HG02973 (cell line): ENCODE data around the gene GUCD1.
A peak's percentile ranks its signal among the peaks of the same experiment; 100 is the strongest.

Source experiments
- ATAC-seq: cut with Tn5 transposase; IDR thresholded peaks from one replicate; pipeline ENCODE4 v1.9.1; 2021; ENCODE audit warnings: moderate library complexity; ENCODE audit not compliant: unreplicated experiment

GUCD1 gene

DNA sequence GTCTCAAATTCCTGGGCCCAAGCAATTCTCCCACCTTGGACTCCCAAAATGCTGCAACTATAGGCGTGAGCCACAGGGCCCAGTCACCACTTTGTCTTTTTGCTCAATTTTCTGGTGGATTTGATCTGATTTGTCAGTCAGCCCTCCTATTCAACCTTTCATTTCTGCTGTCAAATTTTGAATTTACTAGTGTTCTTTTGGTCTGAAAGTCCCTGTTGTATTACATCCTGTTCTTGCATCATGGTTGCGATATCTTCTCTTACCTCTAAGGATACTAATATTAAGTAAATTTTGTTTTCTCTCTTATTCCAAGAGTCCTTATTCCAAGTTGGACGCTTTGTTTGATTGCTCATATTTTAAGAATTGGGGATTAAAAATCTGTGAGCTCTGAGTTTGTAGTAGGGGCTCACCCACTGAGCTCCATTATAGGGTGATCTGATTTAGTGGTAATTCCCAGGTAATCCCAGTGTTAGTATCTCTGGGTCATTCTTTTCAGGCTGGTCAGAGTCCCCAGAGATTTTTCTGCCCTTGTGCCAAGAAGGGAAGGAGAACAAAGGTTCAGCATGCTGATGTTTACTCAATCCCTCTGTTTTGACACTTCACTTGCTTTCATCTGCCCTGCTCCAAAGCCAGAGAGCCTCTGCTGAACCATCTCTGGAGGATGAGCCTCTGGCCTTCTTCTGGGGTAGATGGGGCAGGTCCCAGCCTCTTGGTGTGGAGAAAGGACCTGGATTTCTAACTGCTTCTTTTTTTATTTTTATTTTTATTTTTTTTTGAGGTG, 49.8 kb downstream of the GUCD1 start:
- ATAC-seq = no peak

- no peak for ATAC-seq
Observed at GRCh38 chr22:24504540-24504939, 50.4 kb downstream of the GUCD1 start.

- ATAC-seq = no peak
Observed at GRCh38 chr22:24503843-24504338, 51.0 kb downstream of the GUCD1 start.

DNA sequence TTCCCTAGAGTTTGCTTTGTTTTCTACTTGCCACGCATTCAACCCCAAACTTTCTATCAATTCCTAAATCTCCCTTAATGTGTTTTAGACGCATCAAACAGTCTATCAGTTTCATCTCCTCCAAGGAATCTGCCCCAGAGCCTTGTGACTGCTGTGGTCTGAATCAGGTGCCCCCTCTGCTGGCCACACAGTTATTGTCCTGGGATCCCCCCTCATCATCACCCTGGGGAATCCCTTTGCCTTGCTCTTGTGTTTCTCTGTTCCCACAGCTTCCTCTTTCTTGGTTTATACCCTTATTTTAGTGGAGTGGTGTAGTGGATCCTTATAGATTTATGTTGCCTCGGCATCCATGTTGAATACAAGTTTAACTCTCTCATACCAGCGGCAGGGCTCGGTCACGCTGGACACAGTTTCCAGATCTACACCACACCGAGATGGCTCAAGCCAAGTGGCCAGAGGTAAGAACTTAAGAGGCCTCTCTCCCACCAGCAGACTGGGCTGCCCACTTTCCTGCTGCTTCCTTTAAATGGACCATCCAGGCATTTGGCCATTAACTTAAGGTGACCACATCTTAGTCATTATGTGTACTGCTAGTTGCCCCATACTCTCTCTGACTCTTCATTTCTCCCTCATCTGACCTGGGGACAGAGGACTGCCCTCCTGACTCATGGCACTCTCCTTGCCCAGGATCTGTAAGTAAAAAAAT, 51.6 kb downstream of the GUCD1 start:
- peak; percentile 54 for ATAC-seq

- ATAC-seq = no peak
Observed at GRCh38 chr22:24502541-24502940, 52.4 kb downstream of the GUCD1 start.

DNA sequence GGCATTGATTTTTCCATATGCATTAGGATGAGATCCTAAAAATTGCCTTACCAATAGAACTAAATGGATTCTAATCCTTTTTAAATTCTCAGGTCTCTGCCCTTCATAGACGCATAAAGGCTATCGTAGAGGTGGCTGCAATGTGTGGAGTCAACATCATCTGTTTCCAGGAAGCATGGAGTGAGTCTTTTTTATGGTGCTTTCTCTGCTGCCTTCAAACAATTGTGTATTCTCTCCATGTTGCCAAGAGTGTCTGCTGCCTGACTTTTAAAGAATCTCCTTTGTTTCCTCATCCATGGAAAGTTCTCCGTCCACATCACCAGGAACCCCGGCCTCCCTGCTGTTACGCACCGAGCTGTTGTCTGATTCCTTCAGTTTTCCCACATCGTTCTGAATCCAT, 52.9 kb downstream of the GUCD1 start:
- no peak for ATAC-seq

- no peak for ATAC-seq
Observed at GRCh38 chr22:24501301-24502005, 53.5 kb downstream of the GUCD1 start.

DNA sequence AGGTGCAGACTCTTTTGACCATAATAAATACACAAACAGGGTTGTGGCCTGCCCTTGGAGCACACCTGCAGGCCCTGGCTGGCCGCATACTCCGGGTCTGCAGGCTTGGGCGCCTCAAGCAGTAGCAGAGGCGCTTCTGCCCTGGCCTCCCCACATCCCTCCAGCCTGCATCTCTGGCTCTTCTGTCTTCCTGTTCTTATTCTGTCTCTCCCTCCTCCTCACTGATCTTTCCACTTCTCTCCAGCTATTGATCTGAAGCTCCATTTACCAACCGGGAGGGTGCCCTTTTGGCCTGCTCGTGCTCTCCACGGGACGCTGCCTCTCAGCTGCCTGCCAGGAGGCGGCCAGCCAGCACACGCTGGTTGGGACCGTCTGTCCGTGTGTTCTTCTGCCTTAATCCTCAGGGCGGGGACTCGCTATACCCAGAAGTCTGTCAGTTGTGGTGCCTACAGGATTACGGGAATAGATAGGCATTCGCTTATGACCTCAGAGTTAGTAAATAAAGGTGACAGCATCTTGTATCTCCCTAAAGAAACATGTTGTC, 54.6 kb downstream of the GUCD1 start:
- no peak for ATAC-seq

GRCh38 chr22:24499706-24500276, 55.1 kb downstream of the GUCD1 start:
- no peak for ATAC-seq

DNA sequence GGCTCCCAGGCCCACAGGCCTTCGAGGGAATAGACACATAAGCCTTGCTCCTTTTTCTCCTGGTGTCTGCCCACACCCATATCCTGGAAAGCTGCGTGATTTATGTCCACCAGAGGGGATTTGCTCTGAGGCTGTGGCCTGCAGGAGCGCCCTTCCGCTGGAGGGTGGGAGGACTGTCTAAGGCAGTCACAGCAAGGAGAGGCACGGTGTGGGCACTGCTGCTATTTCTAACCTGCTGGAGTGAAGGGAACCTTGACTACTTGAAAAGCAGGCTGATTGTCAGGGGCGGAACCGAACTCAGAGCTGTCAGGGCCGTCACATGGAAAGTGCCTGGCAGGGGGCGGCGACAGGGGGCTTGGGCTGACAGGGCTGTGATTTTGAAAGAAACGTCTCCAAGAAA, 56.1 kb downstream of the GUCD1 start:
- ATAC-seq = no peak

DNA sequence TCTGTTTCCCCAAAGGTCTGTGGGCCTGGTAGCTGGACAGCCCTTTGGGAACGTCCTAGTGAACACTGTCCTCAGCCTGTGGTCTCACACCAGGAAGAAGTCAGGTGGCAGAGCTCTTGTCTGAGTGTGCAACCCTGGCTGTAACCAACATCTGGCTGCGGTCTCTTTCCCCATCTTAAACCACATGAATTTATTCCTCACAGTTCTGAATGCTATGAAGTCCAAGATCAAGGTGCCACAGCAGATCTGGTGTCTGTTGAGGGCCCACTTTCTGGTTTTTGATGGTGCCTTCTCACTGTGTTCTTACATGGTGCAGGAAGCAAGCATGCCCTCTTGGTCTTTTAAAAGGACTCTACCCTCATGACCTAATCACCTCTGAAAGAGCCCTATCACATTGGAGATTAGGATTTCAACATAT, 57.1 kb downstream of the GUCD1 start:
- no peak for ATAC-seq

GRCh38 chr22:24496661-24497060, 58.3 kb downstream of the GUCD1 start:
- ATAC-seq = no peak

GRCh38 chr22:24496234-24496633, 58.7 kb downstream of the GUCD1 start:
- ATAC-seq = no peak

GRCh38 chr22:24495365-24495675, 59.6 kb downstream of the GUCD1 start:
- ATAC-seq = no peak

- ATAC-seq = no peak
Observed at GRCh38 chr22:24494528-24495364, 60.2 kb downstream of the GUCD1 start, which contains the start of gene UPB1. TSS of gene UPB1 (plus strand) at chr22:24495332. CDS start at chr22:24495404, 72 bp downstream.

GRCh38 chr22:24494167-24494527, 60.8 kb downstream of the GUCD1 start:
- ATAC-seq = no peak

DNA sequence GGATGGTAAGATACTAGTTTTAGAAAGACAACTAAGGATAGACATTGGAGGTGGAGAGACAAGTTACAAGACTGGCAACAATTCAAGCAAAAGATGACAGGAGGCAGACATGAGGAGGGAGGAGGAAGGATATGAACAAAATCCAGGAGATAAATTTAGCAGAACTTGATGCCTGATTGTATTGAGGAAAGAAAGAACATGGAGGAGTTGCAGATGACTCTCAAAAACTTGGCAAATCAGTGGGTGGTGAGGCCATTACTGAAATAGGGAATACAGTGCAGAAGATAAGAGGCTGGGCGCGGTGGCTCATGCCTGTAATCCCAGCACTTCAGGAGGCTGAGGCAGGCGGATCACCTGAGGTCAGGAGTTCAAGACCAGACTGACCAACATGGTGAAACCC, 62.5 kb downstream of the GUCD1 start:
- ATAC-seq = no peak
